Left ventricle myocardium inferior (tissue), 1 donor: ENCODE measurements around the gene SREBF2. TPM values are rescaled to one million over a fixed set of nuclear protein-coding genes. Genes with fewer than 3 reads are reported as not detected.
A peak's percentile ranks its signal among the peaks of the same experiment; 100 is the strongest.

Experiments used
- DNase-seq: peaks from one replicate; pipeline ENCODE4 v3.0.0-alpha.2; 2020
- H3K27ac ChIP-seq: fragments of 200-600 bp; replicated peaks from 2 replicates; pipeline ENCODE4 v1.8.0; 2021
- H3K27me3 ChIP-seq: fragments of 200-600 bp; 2 replicates; pipeline ENCODE4 v1.8.0; 2021; ENCODE audit warnings: low read depth
- H3K36me3 ChIP-seq: fragments of 200-600 bp; 2 replicates; pipeline ENCODE4 v1.8.0; 2021
- H3K4me1 ChIP-seq: fragments of 200-600 bp; 2 replicates; pipeline ENCODE4 v1.8.0; 2021
- H3K4me3 ChIP-seq: fragments of 200-600 bp; 2 replicates; pipeline ENCODE4 v1.8.0; 2021; ENCODE audit warnings: mild to moderate bottlenecking, moderate library complexity
- H3K9me3 ChIP-seq: fragments of 200-600 bp; replicated peaks from 2 replicates; pipeline ENCODE4 v1.8.0; 2021
- intact Hi-C: fragments of 100-400 bp; cut with micrococcal nuclease; formaldehyde crosslinking; loops from one replicate; pipeline ENCODE4 v1.11.0; 2022
- total RNA-seq: library from RNA; stranded (reverse); fragmentation: NEBNext Ultra II Directional; extraction: Animal tissue kit (Norgen Biotek cat#: 25700); gene quantifications from one replicate; pipeline ENCODE4 v1.2.1, GENCODE V29; 2021
- TF ChIP-seq, protein P1 (sequence below): fragments of 200-600 bp; IDR thresholded peaks from 2 replicates; pipeline ENCODE4 v1.8.0; 2021; ENCODE audit warnings: antibody characterized with exemption, mild to moderate bottlenecking, borderline replicate concordance
- donor health status: DM: no; HTN: yes; CAD: no; lungs with severe emphysema.

The SREBF2 gene
- total RNA-seq, 1 donor from 2014 or later, result 74.5 TPM

DNA sequence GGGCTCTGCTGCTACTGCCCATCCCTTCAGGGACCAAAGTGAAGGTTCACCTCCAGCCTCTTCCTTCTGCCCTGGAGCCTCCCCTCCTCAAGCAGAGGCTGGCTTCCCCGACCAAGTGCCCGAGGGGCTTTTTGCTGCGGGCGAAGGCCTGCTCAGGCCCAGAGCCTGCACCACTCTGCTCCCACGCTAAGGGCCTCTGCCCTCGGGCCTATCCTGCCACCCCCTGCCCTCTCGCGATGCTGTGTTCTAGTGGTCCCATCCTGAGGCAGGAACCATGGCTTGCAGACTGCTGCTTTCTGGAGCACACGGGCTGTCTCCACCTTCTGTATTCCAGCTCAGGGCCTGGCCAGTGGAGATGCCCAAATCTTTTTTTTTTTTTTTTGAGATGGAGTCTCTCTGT, 102.6 kb downstream of the SREBF2 start:
- peak overlapping the region; percentile 88 for H3K27ac ChIP-seq
- TF ChIP-seq, protein P1, sequence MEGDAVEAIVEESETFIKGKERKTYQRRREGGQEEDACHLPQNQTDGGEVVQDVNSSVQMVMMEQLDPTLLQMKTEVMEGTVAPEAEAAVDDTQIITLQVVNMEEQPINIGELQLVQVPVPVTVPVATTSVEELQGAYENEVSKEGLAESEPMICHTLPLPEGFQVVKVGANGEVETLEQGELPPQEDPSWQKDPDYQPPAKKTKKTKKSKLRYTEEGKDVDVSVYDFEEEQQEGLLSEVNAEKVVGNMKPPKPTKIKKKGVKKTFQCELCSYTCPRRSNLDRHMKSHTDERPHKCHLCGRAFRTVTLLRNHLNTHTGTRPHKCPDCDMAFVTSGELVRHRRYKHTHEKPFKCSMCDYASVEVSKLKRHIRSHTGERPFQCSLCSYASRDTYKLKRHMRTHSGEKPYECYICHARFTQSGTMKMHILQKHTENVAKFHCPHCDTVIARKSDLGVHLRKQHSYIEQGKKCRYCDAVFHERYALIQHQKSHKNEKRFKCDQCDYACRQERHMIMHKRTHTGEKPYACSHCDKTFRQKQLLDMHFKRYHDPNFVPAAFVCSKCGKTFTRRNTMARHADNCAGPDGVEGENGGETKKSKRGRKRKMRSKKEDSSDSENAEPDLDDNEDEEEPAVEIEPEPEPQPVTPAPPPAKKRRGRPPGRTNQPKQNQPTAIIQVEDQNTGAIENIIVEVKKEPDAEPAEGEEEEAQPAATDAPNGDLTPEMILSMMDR, result no peak
- DNase-seq, result no peak

DNA sequence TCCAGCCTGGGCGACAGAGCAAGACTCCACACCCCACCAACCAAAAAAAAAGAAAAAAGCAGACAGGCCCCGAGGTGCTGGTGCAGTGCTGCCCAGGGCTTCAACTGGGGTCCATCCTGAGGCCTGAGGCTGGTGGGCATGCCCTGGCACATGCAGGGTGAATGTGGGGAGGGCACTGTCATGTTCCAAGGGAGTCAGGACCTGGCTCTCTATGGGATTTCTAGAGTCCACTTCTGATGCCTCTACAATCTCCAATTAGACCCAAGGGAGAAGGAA, 103.9 kb downstream of the SREBF2 start:
- Histone ChIP-seq H3K27me3 (no peaks in the 10 kb centered on the region), H3K4me1 (peaks cover 43% of the 10 kb centered on the region), H3K4me3 (no peak overlapping the region), H3K36me3 (no peaks in the 10 kb centered on the region), H3K27ac (no peak overlapping the region), H3K9me3 (no peaks in the 10 kb centered on the region)
- TF ChIP-seq, protein P1, result no peak
- DNase-seq, result no peak
- intact Hi-C loops, result no loop called here

More for the DNA sequence above, 102.6 kb downstream of the SREBF2 start:
- H3K9me3 ChIP-seq, result no peaks in the 10 kb centered on the region
- no peak overlapping the region for H3K4me3 ChIP-seq
- no peaks in the 10 kb centered on the region for H3K36me3 ChIP-seq
- no peaks in the 10 kb centered on the region for H3K27me3 ChIP-seq
- intact Hi-C loops, result no loop called here
- H3K4me1 ChIP-seq, result peaks cover 37% of the 10 kb centered on the region

DNA sequence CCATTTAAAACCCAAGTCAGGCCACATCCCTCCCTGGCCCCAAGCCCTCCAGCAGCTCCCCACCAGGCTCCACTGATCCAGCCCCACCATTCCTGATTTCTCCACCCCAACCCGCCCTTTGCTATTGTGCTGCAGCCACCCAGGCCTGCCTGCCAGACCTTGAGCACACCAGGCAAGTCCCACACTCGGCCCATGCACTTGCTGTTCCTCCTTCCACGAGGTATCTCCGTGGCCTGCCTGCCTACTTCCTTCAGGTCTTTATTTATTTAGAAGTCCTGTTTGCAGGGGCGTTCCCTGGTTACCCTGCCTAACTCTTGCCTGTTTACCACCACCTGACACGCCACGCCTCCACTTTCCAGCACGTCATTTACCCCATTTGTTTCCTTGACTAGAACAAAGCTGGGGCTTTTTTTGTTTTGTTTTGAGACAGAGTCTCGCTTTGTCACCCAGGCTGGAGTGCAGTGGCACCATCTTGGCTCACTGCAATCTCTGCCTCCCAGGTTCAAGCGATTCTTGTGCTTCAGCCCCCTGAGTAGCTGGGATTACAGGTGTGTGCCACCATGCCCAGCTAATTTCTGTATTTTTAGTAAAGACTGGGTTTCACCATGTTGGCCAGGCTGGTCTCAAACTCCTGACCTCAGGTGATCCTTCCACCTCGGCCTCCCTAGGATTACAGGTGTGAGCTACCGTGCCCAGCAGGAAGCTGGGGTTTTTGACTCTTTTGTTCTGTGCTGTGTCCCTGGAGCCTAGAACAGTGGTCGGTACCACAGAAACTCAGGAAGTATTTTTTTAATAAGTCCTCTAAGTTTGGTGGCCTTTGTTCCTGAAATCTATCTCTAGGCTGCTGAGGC, 107.3 kb downstream of the SREBF2 start:
- intact Hi-C loops, result loop anchor here (5.0 kb wide), 3 partner anchors 118 to 243 kb away; partner anchors contain the start of gene MEI1
- no peak overlapping the region for H3K4me3 ChIP-seq
- DNase-seq, result no peak
- no peaks in the 10 kb centered on the region for H3K36me3 ChIP-seq
- peaks cover 29% of the 10 kb centered on the region for H3K4me1 ChIP-seq
- TF ChIP-seq, protein P1, result no peak
- H3K27me3 ChIP-seq, result no peaks in the 10 kb centered on the region
- H3K9me3 ChIP-seq, result no peaks in the 10 kb centered on the region
- peak overlapping the region; percentile 35 for H3K27ac ChIP-seq

DNA sequence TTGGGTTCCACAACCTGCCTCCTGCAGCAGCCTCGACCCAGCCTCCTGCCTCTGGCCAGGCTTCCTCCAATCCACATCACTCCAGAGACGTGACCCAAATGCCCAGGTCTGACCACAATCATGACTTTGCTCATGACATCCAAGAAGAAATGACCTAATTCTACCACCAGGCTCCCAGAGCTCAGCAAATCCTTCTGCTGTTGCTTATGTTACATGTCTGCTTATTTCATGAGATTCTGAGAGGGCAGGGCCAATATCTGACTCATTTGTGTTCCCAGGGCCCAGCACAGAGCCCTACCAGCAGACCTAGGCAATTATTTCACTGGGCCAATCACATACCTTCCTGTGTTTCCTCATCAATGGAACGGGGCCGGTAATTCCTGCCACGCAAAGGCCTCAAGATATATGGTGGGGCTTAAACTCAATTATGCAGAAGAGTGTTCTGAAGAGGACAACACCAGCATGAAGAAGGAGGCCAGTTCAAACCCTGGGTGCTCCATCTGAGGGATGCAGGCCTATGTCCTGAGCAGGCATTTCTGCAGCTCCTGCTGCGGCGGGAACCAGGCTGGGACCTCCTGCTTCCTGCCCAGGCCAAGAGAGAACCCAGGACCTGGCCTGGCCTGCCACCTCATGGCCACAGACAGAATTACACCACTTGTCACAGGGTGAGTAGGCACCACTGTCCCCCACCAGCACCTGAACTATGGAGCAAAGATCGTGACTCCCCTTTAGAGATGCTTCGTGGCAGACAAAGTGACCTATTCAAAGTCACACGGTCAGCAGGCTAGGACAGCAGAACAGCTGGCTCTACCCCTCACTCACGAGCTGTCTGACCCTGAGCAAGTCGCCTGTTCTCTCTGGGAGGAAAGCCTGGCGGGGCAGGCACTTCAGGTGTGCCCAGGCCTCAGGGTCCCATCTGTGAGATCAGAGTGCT, 108.2 kb downstream of the SREBF2 start:
- peaks cover 25% of the 10 kb centered on the region for H3K4me1 ChIP-seq
- H3K27ac ChIP-seq, result peak overlapping the region; percentile 35
- DNase-seq, result peak; percentile 85
- H3K9me3 ChIP-seq, result no peaks in the 10 kb centered on the region
- intact Hi-C loops, result loop anchor here (5.0 kb wide), 3 partner anchors 119 to 244 kb away; partner anchors contain the start of gene MEI1
- H3K36me3 ChIP-seq, result no peaks in the 10 kb centered on the region
- H3K4me3 ChIP-seq, result no peak overlapping the region
- no peaks in the 10 kb centered on the region for H3K27me3 ChIP-seq
- TF ChIP-seq, protein P1, result peak; percentile 96

DNA sequence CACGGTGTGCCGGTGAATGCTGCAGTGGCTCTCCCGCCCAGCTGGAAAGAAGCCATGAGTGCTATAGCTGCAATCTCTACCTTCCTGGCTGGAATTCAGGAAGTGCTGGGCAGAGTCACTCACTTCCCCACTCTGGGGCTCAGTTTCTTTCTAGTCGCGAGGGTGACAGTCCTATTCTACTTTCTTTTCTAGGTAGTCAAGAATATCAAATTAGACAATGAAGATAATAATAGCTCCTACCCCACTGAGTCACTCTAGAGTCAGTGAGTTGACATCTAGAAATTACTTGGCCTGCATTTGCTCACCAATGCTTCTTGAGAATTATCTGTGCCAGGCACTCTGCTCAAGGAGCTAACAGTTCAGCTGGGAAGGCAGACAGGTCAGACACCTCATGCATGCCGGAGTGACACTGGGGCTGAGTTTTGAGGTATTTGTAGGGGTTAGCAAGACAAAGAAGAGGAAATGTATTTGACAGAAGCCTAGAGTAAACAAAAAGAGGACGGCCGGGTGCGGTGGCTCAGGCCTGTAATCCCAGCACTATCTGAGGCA, 110.8 kb downstream of the SREBF2 start:
- TF ChIP-seq, protein P1, result no peak
- no peak for DNase-seq
- no peaks in the 10 kb centered on the region for H3K36me3 ChIP-seq
- H3K4me1 ChIP-seq, result peaks cover 33% of the 10 kb centered on the region
- intact Hi-C loops, result loop anchor here (5.0 kb wide), 3 partner anchors 121 to 246 kb away; partner anchors contain the start of gene MEI1
- H3K9me3 ChIP-seq, result no peaks in the 10 kb centered on the region
- H3K4me3 ChIP-seq, result no peak overlapping the region
- no peaks in the 10 kb centered on the region for H3K27me3 ChIP-seq
- H3K27ac ChIP-seq, result no peak overlapping the region
